Measurements from ENCODE around the gene VWA2.

VWA2 gene

DNA sequence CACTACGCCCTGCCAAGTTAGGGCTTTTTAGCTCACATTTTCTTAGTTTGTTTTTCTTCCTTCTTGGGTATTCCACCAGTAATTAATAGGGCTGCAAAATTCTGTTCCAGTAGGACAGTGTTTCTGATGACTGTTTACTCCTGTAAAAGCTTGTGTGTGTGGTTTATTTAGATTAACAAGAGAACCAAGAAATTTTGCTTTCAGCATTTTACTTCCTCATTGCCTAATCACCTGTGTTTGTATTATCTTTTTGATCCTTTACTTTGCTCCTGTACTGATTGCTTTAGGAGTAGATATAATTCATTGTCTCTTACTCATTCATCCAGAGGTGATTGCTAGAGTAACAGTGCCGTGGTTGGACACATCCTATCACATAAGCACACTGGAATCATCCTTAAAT, 32.2 kb upstream of the VWA2 start:
- Histone ChIP-seq H3K27me3 (peaks cover 9% of the 10 kb centered on the region), H3K9me3 (no peaks in the 10 kb centered on the region)
- TF ChIP-seq CTCF (IDR thresholded peaks at IDR 0.05; ENCODE audit: low read depth, low read length): no peak

GRCh38 chr10:114207349-114207748, 31.7 kb upstream of the VWA2 start:
- no peaks in the 10 kb centered on the region for H3K4me1 ChIP-seq
- H3K36me3 ChIP-seq: peaks cover 9% of the 10 kb centered on the region
- H3K9me3 ChIP-seq: no peaks in the 10 kb centered on the region
- H3K27me3 ChIP-seq: peaks cover 9% of the 10 kb centered on the region
- no peak for TF ChIP-seq CTCF (IDR thresholded peaks at IDR 0.05; ENCODE audit: low read depth, low read length)
- H3K4me3 ChIP-seq (ENCODE audit: low read depth, low read length): no peak overlapping the region
- DNase-seq: no peak

More for the DNA sequence above, 32.2 kb upstream of the VWA2 start:
- Histone ChIP-seq H3K4me1 (no peaks in the 10 kb centered on the region), H3K36me3 (peaks cover 10% of the 10 kb centered on the region), H3K4me3 (ENCODE audit: low read depth, low read length) (no peak overlapping the region)
- DNase-seq: no peak

- H3K27me3 ChIP-seq: peaks cover 13% of the 10 kb centered on the region
- no peaks in the 10 kb centered on the region for H3K9me3 ChIP-seq
- no peak for DNase-seq
- no peaks in the 10 kb centered on the region for H3K4me1 ChIP-seq
- H3K4me3 ChIP-seq (ENCODE audit: low read depth, low read length): no peak overlapping the region
- peaks cover 6% of the 10 kb centered on the region for H3K36me3 ChIP-seq
- TF ChIP-seq CTCF (IDR thresholded peaks at IDR 0.05; ENCODE audit: low read depth, low read length): no peak
Measured at GRCh38 chr10:114208351-114208750, 30.7 kb upstream of the VWA2 start.

DNA sequence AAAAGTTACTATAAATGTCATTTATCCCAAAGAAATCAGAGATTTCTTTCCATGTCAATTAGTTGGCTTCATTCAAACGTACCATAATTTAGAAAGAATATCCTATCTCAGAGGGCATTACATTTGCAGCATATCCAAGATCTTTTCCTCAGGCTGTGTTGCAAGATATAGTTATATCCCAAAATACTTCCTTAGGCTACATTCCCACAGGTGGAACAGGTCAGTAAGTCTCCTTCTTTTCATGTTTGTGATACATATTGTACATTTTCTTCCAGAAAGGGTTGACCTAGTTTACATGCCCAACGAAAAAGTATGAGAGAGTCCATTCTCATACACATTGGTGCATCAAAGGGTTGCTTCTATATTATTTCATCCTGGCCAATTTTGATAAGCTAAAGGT, 26.9 kb upstream of the VWA2 start:
- Histone ChIP-seq H3K9me3 (no peaks in the 10 kb centered on the region), H3K27me3 (peaks cover 7% of the 10 kb centered on the region; the same call in 1 of the 2 replicates), H3K4me3 (ENCODE audit: low read depth, low read length) (no peak overlapping the region), H3K36me3 (peaks cover 3% of the 10 kb centered on the region), H3K4me1 (no peaks in the 10 kb centered on the region)
- TF ChIP-seq CTCF (IDR thresholded peaks at IDR 0.05; ENCODE audit: low read depth, low read length): no peak
- DNase-seq: no peak

DNA sequence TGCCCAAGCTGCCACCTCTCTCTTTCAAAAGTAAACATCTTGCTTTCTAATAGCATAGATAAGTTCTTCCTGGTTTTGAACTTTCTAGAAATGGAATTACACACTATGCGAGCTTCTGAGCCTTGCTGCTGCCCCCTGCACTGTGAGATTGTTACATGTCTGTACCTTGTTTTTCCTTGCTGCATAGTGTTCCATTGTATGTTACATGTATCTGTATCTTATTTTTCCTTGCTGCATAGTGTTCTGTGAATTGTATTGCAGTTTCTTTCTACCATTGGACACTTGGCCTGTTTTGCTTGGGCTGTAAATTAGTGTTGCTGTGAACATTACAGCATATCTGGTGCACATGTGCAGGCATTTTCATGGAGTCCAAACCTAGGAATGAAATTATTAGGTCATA, 24.0 kb upstream of the VWA2 start:
- Histone ChIP-seq H3K9me3 (no peaks in the 10 kb centered on the region), H3K36me3 (peaks cover 2% of the 10 kb centered on the region; the same call in 1 of the 2 replicates), H3K27me3 (peaks cover 17% of the 10 kb centered on the region), H3K4me1 (no peaks in the 10 kb centered on the region), H3K4me3 (ENCODE audit: low read depth, low read length) (no peak overlapping the region)
- no peak for DNase-seq
- TF ChIP-seq CTCF (IDR thresholded peaks at IDR 0.05; ENCODE audit: low read depth, low read length): no peak

- Histone ChIP-seq H3K4me1 (no peaks in the 10 kb centered on the region), H3K4me3 (ENCODE audit: low read depth, low read length) (no peak overlapping the region), H3K27me3 (peaks cover 41% of the 10 kb centered on the region), H3K9me3 (no peaks in the 10 kb centered on the region), H3K36me3 (peaks cover 2% of the 10 kb centered on the region; the same call in 1 of the 2 replicates)
- no peak for TF ChIP-seq CTCF (IDR thresholded peaks at IDR 0.05; ENCODE audit: low read depth, low read length)
- DNase-seq: no peak
Measured at GRCh38 chr10:114220281-114220680, 18.8 kb upstream of the VWA2 start.

Data from BE2C (cell line).